HepG2 (cell line): Measurements from ENCODE around the gene MARS2. TPM values are rescaled to one million over a fixed set of nuclear protein-coding genes. Genes with fewer than 3 reads are reported as not detected.

ENCODE experiments used
- ATAC-seq: fragments of 200-7000 bp; cut with Tn5 transposase; 3 replicates; pipeline ENCODE4 v1.9.1; 2020; ENCODE audit warnings: mild to moderate bottlenecking, moderate library complexity
- BruUV-seq: library from RNA; stranded (reverse); fragments of 400-500 nt; replicated peaks from 2 replicates; lab custom pipeline; 2021; lab: Mats Ljungman, UMichigan
- CTCF ChIA-PET: fragments of 300-600 bp; formaldehyde crosslinking; extraction: SDS; loops from one replicate; lab custom pipeline; 2021; ENCODE audit warnings: low total read pairs, inconsistent platforms, low intra/inter-chr PET ratio; lab: Yijun Ruan, JAX
- POLR2A ChIA-PET: fragments of 350-600 bp; sonication (Branson Sonifier 250); formaldehyde crosslinking; loops from one replicate; lab custom pipeline; 2020; ENCODE audit warnings: antibody characterized with exemption, inconsistent platforms; lab: Yijun Ruan, JAX
- DNase-seq: peaks from one replicate; pipeline ENCODE4 v3.0.0-alpha.2; 2015; ENCODE audit warnings: low spot score
- FAIRE-seq: peaks from 3 replicates; lab custom pipeline; 2011; peaks lifted over from hg19 to GRCh38; lab: Jason Lieb, UNC
- H2AFZ ChIP-seq: one replicate; pipeline ENCODE4 v1.6.1; 2011; ENCODE audit warnings: low read length, inconsistent platforms
- H3K27ac ChIP-seq: fragments of 300-600 bp; 3 replicates; pipeline ENCODE4 v1.8.0; 2011; ENCODE audit warnings: mixed run types, mild to moderate bottlenecking, mixed read lengths, low read length, inconsistent platforms; ENCODE audit not compliant: insufficient read depth; ENCODE audit errors: extremely low read length
- H3K27me3 ChIP-seq, 2 experiments: fragments of 200-600 bp in 1 of 2; 2 replicates in 1 of 2; 3 replicates in 1 of 2; pipeline versions ENCODE4 v1.6.0 to v1.8.0; 2011; ENCODE audit warnings: low read length in 2 of 2, mild to moderate bottlenecking in 2 of 2, moderate library complexity in 2 of 2, inconsistent platforms in 1 of 2; ENCODE audit not compliant: insufficient read depth in 2 of 2, control insufficient read depth in 1 of 2
- H3K36me3 ChIP-seq, 2 experiments: fragments of 200-600 bp in 1 of 2; replicated peaks in 1 of 2; 2 replicates in 1 of 2; 3 replicates in 1 of 2; pipeline versions ENCODE4 v1.5.1 to v1.8.0; 2011; ENCODE audit warnings: low read length in 2 of 2, inconsistent platforms in 1 of 2; ENCODE audit not compliant: insufficient read depth in 2 of 2, control insufficient read depth in 1 of 2
- H3K4me1 ChIP-seq: 2 replicates; pipeline ENCODE4 v1.5.1; 2012; ENCODE audit warnings: low read length, inconsistent platforms; ENCODE audit not compliant: insufficient read depth
- H3K4me2 ChIP-seq: 2 replicates; pipeline ENCODE4 v1.6.0; 2011; ENCODE audit warnings: low read depth, low read length, inconsistent platforms
- H3K4me3 ChIP-seq, 3 experiments: fragments of 200-600 bp in 1 of 3; sonication (generic), shearing (Covaris generic) in 1 of 3; replicated peaks in 1 of 3; 2 replicates each; pipeline ENCODE4 v1.5.1; 2011 to 2016; ENCODE audit warnings: low read length in 3 of 3, inconsistent platforms in 2 of 3, low read depth in 2 of 3, mild to moderate bottlenecking in 2 of 3, control low read depth in 1 of 3, mixed read lengths in 1 of 3; ENCODE audit not compliant: insufficient read depth in 1 of 3
- H3K79me2 ChIP-seq: one replicate; pipeline ENCODE4 v1.6.1; 2011; ENCODE audit warnings: low read length, inconsistent platforms; ENCODE audit not compliant: insufficient read depth
- H3K9ac ChIP-seq: 2 replicates; pipeline ENCODE4 v1.6.0; 2011; ENCODE audit warnings: mild to moderate bottlenecking, low read depth, low read length, inconsistent platforms; ENCODE audit not compliant: insufficient read depth
- H3K9me3 ChIP-seq: 2 replicates; pipeline ENCODE4 v1.5.1; 2012; ENCODE audit warnings: mild to moderate bottlenecking, low read length
- H4K20me1 ChIP-seq: 2 replicates; pipeline ENCODE4 v1.6.0; 2011; ENCODE audit warnings: inconsistent platforms, mild to moderate bottlenecking, low read length, moderate library complexity; ENCODE audit not compliant: insufficient read depth
- HNRNPUL1 ChIP-seq: fragments of 200-400 bp; formaldehyde crosslinking; IDR thresholded peaks from 2 replicates; pipeline ENCODE4 v1.6.1; 2017; ENCODE audit warnings: low read depth, mild to moderate bottlenecking, low read length, moderate library complexity
- ZNF362 ChIP-seq: sonication (generic); formaldehyde crosslinking; IDR thresholded peaks from 2 replicates; pipeline ENCODE4 v1.4.0; 2020; ENCODE audit warnings: missing genetic modification reagents, mild to moderate bottlenecking, borderline replicate concordance
- WGBS: methylation state at CpG from one replicate; pipeline ENCODE4 v1.1.6; 2017; ENCODE audit warnings: low lambda C conversion rate; 5-methylcytosine and 5-hydroxymethylcytosine counted together
- in situ Hi-C: cut with HindIII; loops from 2 replicates; pipeline ENCODE4 v1.10.0; 2017; ENCODE audit warnings: low pct_unique_long_range_greater_than_20kb; ENCODE audit not compliant: extremely low pct_ligation_motif_present
- intact Hi-C: fragments of 100-400 bp; cut with micrococcal nuclease; formaldehyde crosslinking; loops from one replicate; pipeline ENCODE4 v1.10.0; 2022; ENCODE audit not compliant: unreplicated experiment
- polyA plus RNA-seq, 8 experiments: library from polyadenylated mRNA; depleted of rRNA in 3 of 8; stranded (reverse) in 7 of 8; unstranded in 1 of 8; fragments of >200 nt; fragmentation: Illumina TruSeq in 4 of 8; extraction: Trizol in 4 of 8; gene quantifications; 2 replicates each; pipeline versions ENCODE4 v1.2.1 to v1.2.3, GENCODE V29; 2011 to 2016; ENCODE audit warnings: low read depth in 4 of 8, missing spikeins in 1 of 8, mixed read lengths in 1 of 8; ENCODE audit not compliant: insufficient read depth in 1 of 8
- total RNA-seq, 5 experiments: library from RNA; depleted of rRNA; stranded (reverse); fragments of >200 nt; fragmentation: Illumina TruSeq; extraction: Trizol; gene quantifications; 2 replicates each; pipeline ENCODE4 v1.2.3, GENCODE V29; 2016; ENCODE audit warnings: low read depth in 1 of 5
- TF ChIP-seq, protein P1 (sequence below): sonication (generic); formaldehyde crosslinking; IDR thresholded peaks from 2 replicates; pipeline ENCODE4 v1.4.0; 2020; ENCODE audit warnings: missing genetic modification reagents

The MARS2 gene
- total and polyA plus RNA-seq, 2 of the 13 experiments (the other 11 are each of a cell fraction or from before 2014, with no cell fraction given): 6.9 to 16.2 TPM

GRCh38 chr2:197674060-197674459 is 31.1 kb upstream of the MARS2 start:
- Histone ChIP-seq H3K27ac (no peak overlapping the region), H3K4me1 (peaks cover 31% of the 10 kb centered on the region), H4K20me1 (no peaks in the 10 kb centered on the region), H3K9me3 (no peaks in the 10 kb centered on the region), H3K4me3 (no peak overlapping the region), H2AFZ (no peak overlapping the region), H3K4me2 (no peak overlapping the region), H3K9ac (no peak overlapping the region), H3K27me3 (peaks cover 0 to 3% of the 10 kb centered on the region in 2 experiments; a peak in 1 of 5 replicates), H3K36me3 (no peaks in the 10 kb centered on the region), H3K79me2 (no peaks in the 10 kb centered on the region)
- in situ Hi-C loops: no loop called here
- FAIRE-seq (no peak), ATAC-seq (no peak), DNase-seq (peak; percentile 14)
- intact Hi-C loops: no loop called here
- 1% methylated on average over 1 of the region's 1 CpG for WGBS
- no TSS peak for BruUV-seq
- CTCF ChIA-PET: no interaction called here
- TF ChIP-seq, protein P1, sequence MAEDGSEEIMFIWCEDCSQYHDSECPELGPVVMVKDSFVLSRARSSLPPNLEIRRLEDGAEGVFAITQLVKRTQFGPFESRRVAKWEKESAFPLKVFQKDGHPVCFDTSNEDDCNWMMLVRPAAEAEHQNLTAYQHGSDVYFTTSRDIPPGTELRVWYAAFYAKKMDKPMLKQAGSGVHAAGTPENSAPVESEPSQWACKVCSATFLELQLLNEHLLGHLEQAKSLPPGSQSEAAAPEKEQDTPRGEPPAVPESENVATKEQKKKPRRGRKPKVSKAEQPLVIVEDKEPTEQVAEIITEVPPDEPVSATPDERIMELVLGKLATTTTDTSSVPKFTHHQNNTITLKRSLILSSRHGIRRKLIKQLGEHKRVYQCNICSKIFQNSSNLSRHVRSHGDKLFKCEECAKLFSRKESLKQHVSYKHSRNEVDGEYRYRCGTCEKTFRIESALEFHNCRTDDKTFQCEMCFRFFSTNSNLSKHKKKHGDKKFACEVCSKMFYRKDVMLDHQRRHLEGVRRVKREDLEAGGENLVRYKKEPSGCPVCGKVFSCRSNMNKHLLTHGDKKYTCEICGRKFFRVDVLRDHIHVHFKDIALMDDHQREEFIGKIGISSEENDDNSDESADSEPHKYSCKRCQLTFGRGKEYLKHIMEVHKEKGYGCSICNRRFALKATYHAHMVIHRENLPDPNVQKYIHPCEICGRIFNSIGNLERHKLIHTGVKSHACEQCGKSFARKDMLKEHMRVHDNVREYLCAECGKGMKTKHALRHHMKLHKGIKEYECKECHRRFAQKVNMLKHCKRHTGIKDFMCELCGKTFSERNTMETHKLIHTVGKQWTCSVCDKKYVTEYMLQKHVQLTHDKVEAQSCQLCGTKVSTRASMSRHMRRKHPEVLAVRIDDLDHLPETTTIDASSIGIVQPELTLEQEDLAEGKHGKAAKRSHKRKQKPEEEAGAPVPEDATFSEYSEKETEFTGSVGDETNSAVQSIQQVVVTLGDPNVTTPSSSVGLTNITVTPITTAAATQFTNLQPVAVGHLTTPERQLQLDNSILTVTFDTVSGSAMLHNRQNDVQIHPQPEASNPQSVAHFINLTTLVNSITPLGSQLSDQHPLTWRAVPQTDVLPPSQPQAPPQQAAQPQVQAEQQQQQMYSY (CRISPR knock-in tag): peak; percentile 71; the same call in 1 of the 2 replicates
- TF ChIP-seq ZNF362 (peak; percentile 19; the same call in 1 of the 2 replicates), HNRNPUL1 (no peak)
- POLR2A ChIA-PET: interaction anchor here (0.6 to 1.4 kb wide), 3 partner anchors 31 to 48 kb away, joined by 3 read pairs; partner anchors contain the start of gene MARS2
